K562 (cell line): Measurements from ENCODE around the gene CYP4F11. TPM values are rescaled to one million over a fixed set of nuclear protein-coding genes. Genes with fewer than 3 reads are reported as not detected.

Experiments used
- CBX8 ChIP-seq: fragments of 200-600 bp; sonication (generic); IDR thresholded peaks from 2 replicates; pipeline ENCODE4 v1.6.1; 2012; ENCODE audit warnings: borderline replicate concordance, mixed run types, low read depth, mild to moderate bottlenecking, moderate library complexity, mixed read lengths, low read length, control low read depth, inconsistent platforms; ENCODE audit not compliant: poor library complexity, severe bottlenecking; ENCODE audit errors: extremely low read depth
- ELF1 ChIP-seq: fragments of 200-800 bp; sonication (Bioruptor generic); IDR thresholded peaks from 2 replicates; pipeline ENCODE4 v1.6.1; 2016; ENCODE audit warnings: missing genetic modification characterization, missing compliant biosample characterization
- KLF13 ChIP-seq: fragments of 450-650 bp; IDR thresholded peaks from 2 replicates; pipeline ENCODE4 v1.6.1; 2016; ENCODE audit warnings: missing genetic modification characterization, low read depth, mild to moderate bottlenecking, missing compliant biosample characterization, moderate library complexity, borderline replicate concordance
- MAZ ChIP-seq, 2 experiments: fragments of 450-650 bp in 1 of 2; sonication (generic) in 1 of 2; formaldehyde crosslinking; IDR thresholded peaks in 1 of 2; conservative IDR thresholded peaks in 1 of 2; 2 replicates each; pipeline versions ENCODE4 v1.4.0 to v1.5.0; 2020; ENCODE audit warnings: mild to moderate bottlenecking in 1 of 2, missing genetic modification reagents in 1 of 2
- MBD1 ChIP-seq: fragments of 250-450 bp; sonication (Bioruptor Pico); IDR thresholded peaks from 2 replicates; pipeline ENCODE4 v1.8.0; 2022; ENCODE audit warnings: inconsistent platforms
- RCOR1 ChIP-seq, 2 experiments: IDR thresholded peaks; 2 replicates each; pipeline ENCODE4 v1.6.1; 2012; ENCODE audit warnings: low read depth in 2 of 2, low read length in 2 of 2, borderline replicate concordance in 1 of 2, improper control_type of control experiment in 1 of 2
- TEAD4 ChIP-seq, 2 experiments: sonication (generic) in 1 of 2; formaldehyde crosslinking in 1 of 2; IDR thresholded peaks; 2 replicates each; pipeline versions ENCODE4 v1.6.1 to v1.8.0; 2012 to 2022; ENCODE audit warnings: borderline replicate concordance in 1 of 2, inconsistent platforms in 1 of 2, low read length in 1 of 2, mild to moderate bottlenecking in 1 of 2, missing genetic modification reagents in 1 of 2
- TRIM24 ChIP-seq, 2 experiments: fragments of 450-650 bp; IDR thresholded peaks; 2 replicates each; pipeline ENCODE4 v1.6.1; 2016
- USF1 ChIP-seq: sonication (generic); formaldehyde crosslinking; IDR thresholded peaks from 2 replicates; pipeline ENCODE4 v1.9.0; 2022; ENCODE audit warnings: mild to moderate bottlenecking, missing genetic modification reagents
- ZBTB33 ChIP-seq: sonication (generic); formaldehyde crosslinking; IDR thresholded peaks from 2 replicates; pipeline ENCODE4 v1.8.1; 2023; ENCODE audit warnings: mild to moderate bottlenecking, missing genetic modification reagents
- ZFX ChIP-seq: sonication (generic); formaldehyde crosslinking; IDR thresholded peaks from 2 replicates; pipeline ENCODE4 v1.8.0; 2022; ENCODE audit warnings: mild to moderate bottlenecking, missing genetic modification reagents, moderate library complexity
- ZNF280B ChIP-seq: fragments of 250-450 bp; sonication (Bioruptor Pico); IDR thresholded peaks from 2 replicates; pipeline ENCODE4 v1.5.1; 2021; ENCODE audit warnings: mild to moderate bottlenecking
- ZNF408 ChIP-seq: fragments of 250-450 bp; sonication (Bioruptor Pico); IDR thresholded peaks from 2 replicates; pipeline ENCODE4 v1.4.0; 2020; ENCODE audit warnings: low read depth, mild to moderate bottlenecking, moderate library complexity
- ZNF592 ChIP-seq: fragments of 450-650 bp; IDR thresholded peaks from 2 replicates; pipeline ENCODE4 v1.6.1; 2017; ENCODE audit warnings: antibody characterized with exemption, mild to moderate bottlenecking
- ZNF699 ChIP-seq: fragments of 250-450 bp; sonication (Bioruptor Pico); IDR thresholded peaks from 2 replicates; pipeline ENCODE4 v1.8.0; 2021; ENCODE audit warnings: mild to moderate bottlenecking, moderate library complexity; ENCODE audit not compliant: insufficient replicate concordance
- polyA plus RNA-seq, 8 experiments: library from polyadenylated mRNA; depleted of rRNA in 4 of 8; stranded (reverse) in 5 of 8; unstranded in 3 of 8; fragments of >200 nt; fragmentation: Nextera tagmentation in 2 of 8; fragmentation: Illumina TruSeq in 1 of 8; extraction: Ambion mirVana in 2 of 8; extraction: Trizol in 1 of 8; gene quantifications; 2 replicates each; pipeline versions ENCODE4 v1.2.1 to v1.2.3, GENCODE V29; 2011 to 2014; ENCODE audit warnings: inconsistent platforms in 1 of 8, missing spikeins in 1 of 8
- total RNA-seq, 7 experiments: library from RNA; depleted of rRNA in 6 of 7; stranded (reverse); fragments of >200 nt in 6 of 7; fragmentation: Illumina TruSeq in 2 of 7; extraction: Trizol in 2 of 7; gene quantifications; 2 replicates each; pipeline versions ENCODE4 v1.2.1 to v1.2.3, GENCODE V29; 2011 to 2021; ENCODE audit warnings: low replicate concordance in 1 of 7

CYP4F11 gene
- total and polyA plus RNA-seq, 9 of the 15 experiments (the other 6 are each of a cell fraction or from before 2014, with no cell fraction given): 0.03 TPM; not detected in 8

- TF ChIP-seq ZBTB33 (CRISPR knock-in tag) (no peak), TRIM24 (IDR thresholded peaks at IDR 0.05) (no peak), ZNF408 (CRISPR knock-in tag) (no peak), ZNF280B (no peak), ZNF592 (no peak), MAZ (CRISPR knock-in tag; conservative IDR thresholded peaks at IDR 0.05 in 1 of 2, IDR thresholded peaks at IDR 0.05 in 1 of 2) (peak; percentile 19 to 62; a peak in 2 of 4 replicates), ZNF699 (CRISPR knock-in tag) (no peak), USF1 (CRISPR knock-in tag) (no peak), MBD1 (CRISPR knock-in tag) (no peak), TEAD4 (IDR thresholded peaks at IDR 0.05; ENCODE audit: low read length) (peak; percentile 37; the same call in 1 of the 2 replicates), TEAD4 (CRISPR knock-in tag; IDR thresholded peaks at IDR 0.05; ENCODE audit: borderline replicate concordance) (no peak), ZFX (peak; percentile 36), KLF13 (tag) (no peak), CBX8 (no peak), ELF1 (tag) (no peak), RCOR1 (IDR thresholded peaks at IDR 0.05; ENCODE audit: borderline replicate concordance in 1 of 2, low read depth in 2 of 2, low read length in 2 of 2) (peak in 1 of 2 experiments; percentile 58; a peak in 1 of 4 replicates)
Observed at GRCh38 chr19:15869109-15869555, 65.2 kb downstream of the CYP4F11 start (continued).
